HFF-Myc (cell line): ENCODE data around the gene CHD6.

Experiments used
- DNase-seq: peaks from one replicate; pipeline ENCODE4 v3.0.0-alpha.2; 2011; ENCODE audit warnings: low read depth; ENCODE audit errors: extremely low read depth
- H3K4me3 ChIP-seq: replicated peaks from 2 replicates; pipeline ENCODE4 v1.5.1; 2011; ENCODE audit warnings: low read depth, mild to moderate bottlenecking, control low read depth, low read length
- TF ChIP-seq, protein P1 (sequence below): IDR thresholded peaks from 2 replicates; pipeline ENCODE4 v1.5.1; 2012; ENCODE audit warnings: mild to moderate bottlenecking, low read depth, low read length, control low read depth; ENCODE audit errors: missing control alignments

CHD6 gene

DNA sequence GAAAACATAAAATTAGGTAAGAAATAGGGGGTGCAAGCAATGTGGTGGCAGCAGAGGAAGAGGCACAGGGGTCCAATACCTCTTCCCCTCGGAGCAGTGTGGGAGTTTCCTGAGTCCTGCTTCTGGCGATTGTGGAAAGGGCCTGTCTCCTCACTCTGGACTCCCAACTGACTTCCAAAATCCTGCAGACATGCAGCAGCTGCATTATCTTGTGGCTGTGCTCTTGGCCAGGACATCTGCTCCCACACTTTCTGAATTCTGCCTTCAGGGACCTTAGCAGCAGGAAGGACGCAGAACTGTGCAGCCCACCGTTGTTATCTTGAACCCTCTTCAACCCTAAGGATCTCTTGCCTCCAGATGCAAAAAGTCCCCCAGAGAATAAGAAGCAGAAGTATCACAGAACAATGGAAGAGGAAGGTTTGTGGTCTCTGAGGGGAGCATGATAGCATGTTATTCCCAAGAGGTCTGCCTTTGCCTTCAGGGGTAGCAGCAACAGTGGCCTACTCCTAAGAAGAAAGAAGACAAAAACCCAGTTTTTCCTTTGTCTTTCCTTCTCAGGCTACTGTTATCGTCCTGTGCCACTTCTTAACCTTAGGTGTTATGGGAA is 149.1 kb downstream of the CHD6 start:
- H3K4me3 ChIP-seq: no peak overlapping the region
- no peak for DNase-seq
- TF ChIP-seq, protein P1, sequence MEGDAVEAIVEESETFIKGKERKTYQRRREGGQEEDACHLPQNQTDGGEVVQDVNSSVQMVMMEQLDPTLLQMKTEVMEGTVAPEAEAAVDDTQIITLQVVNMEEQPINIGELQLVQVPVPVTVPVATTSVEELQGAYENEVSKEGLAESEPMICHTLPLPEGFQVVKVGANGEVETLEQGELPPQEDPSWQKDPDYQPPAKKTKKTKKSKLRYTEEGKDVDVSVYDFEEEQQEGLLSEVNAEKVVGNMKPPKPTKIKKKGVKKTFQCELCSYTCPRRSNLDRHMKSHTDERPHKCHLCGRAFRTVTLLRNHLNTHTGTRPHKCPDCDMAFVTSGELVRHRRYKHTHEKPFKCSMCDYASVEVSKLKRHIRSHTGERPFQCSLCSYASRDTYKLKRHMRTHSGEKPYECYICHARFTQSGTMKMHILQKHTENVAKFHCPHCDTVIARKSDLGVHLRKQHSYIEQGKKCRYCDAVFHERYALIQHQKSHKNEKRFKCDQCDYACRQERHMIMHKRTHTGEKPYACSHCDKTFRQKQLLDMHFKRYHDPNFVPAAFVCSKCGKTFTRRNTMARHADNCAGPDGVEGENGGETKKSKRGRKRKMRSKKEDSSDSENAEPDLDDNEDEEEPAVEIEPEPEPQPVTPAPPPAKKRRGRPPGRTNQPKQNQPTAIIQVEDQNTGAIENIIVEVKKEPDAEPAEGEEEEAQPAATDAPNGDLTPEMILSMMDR: no peak

DNA sequence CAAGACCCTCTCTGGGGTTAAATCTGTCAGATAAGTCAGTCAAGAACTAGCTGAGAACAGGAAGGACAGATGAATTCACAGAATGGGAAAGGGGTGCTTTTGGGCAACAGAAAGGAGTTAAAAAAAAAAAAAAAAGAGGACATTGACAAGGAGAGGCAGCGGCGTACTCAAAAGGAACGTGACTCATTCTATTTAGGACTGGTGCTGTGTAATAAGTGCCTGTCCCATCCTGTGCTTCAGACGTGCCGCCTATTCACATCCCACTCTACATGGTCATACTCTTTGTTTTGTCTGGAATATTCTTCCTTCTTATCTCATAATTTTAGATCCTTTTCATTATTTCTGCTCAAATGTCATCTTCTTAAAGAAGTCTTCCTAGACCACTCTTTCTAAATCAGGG is 150.5 kb downstream of the CHD6 start:
- H3K4me3 ChIP-seq: no peak overlapping the region
- TF ChIP-seq, protein P1: no peak
- no peak for DNase-seq

DNA sequence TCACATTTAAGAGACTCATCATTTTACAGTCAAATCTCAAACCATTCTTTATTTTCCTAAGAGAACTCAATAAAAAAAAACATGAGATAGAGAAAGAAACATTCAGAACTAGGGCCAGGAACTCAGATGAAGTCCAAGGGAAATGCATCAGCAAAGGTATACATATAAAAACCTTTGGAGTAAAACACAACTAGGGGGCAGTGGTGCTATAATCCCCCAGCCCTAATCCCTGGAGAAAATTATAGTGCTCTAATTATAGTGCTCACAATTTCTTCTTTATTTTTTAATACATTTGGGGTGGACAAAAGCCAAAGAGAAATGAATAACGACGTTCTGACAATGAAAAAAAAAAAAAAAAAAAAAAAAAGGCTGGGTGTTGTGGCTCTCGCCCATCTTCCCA is 151.0 kb downstream of the CHD6 start:
- TF ChIP-seq, protein P1: no peak
- no peak overlapping the region for H3K4me3 ChIP-seq
- DNase-seq: no peak

DNA sequence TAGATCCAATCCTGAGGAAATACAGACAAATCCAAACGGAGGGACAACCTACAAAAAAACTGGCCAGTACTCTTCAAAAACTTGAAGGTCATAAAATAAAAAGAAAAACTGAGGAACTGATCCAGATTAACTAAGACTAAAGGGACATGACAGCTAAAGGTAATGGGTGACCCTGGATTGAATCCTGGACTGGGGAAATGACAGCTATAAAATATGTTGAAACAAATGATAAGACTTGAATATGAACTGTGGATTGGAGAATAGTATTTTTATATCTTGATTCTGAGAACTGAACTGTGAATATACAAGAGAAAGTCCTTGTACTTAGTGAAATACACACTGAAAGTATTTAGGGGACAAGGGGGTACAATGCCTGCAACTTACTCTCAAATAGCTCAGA is 154.6 kb downstream of the CHD6 start:
- H3K4me3 ChIP-seq: no peak overlapping the region
- DNase-seq: no peak
- TF ChIP-seq, protein P1: no peak

DNA sequence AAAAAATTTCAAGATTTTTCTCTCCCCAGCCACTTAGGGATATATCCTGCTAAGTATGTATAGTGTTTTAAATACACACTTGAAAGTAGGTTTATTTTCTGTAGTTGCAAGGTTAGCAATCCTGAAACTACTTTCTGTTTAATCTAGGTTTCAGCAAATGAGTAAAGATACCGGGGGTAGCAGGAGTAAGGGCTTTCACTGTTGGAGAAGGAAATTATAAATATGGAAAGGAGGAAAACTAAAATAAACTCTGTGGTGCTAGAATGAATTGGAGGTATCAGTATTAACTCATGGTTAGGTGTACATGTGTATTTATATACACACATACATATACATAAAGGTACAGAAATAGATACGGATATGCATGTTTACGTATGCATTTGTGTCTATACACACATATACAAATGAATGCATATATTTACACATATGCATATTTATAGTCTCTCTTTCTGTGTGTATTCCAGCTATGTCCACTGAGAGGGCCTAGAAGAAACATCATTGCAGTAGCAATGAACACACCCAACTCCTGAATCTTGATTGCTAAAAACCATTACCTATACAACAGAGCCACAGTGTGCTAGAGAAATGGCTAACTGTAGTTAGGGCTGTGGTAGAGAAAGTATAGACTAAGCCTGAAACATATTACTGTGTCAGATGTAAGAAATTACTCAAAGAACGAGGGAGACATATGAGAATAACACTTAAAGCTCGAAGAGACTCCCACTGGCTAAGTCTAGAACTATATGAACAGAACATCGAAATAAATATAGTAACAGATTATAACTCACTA is 155.6 kb downstream of the CHD6 start:
- TF ChIP-seq, protein P1: no peak
- no peak for DNase-seq
- no peak overlapping the region for H3K4me3 ChIP-seq

DNA sequence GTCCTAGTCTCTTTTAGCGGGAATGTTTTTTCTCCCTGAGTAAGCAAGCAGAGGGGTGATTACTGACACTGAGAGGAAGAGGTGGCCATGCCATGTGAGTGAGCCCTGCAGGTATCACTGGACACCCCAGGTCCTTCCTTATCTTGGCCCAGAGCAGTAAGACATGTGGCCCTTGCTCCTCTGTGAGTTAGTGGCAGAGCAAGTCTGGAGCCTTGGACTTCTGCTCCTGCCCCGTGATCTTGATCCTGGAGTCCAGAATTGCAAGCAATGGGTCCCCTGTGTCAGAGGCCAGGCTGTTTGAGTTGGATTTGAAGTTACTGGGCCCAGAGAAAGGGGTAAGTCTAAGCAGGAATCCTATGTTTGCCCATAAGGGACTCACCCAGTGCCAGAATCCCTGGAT is 159.4 kb downstream of the CHD6 start:
- DNase-seq: no peak
- TF ChIP-seq, protein P1: no peak

More for the DNA sequence above, 159.4 kb downstream of the CHD6 start:
- no peak overlapping the region for H3K4me3 ChIP-seq
